Neural crest cell (in vitro differentiated cells): ENCODE measurements around the gene C2CD3. TPM values are rescaled to one million over a fixed set of nuclear protein-coding genes. Genes with fewer than 3 reads are reported as not detected.

Experiments used
- DNase-seq: peaks from one replicate; pipeline ENCODE4 v3.0.0; 2021; ENCODE audit warnings: low read depth, mixed read lengths, low spot score
- H3K27ac Mint-ChIP-seq: one replicate; pipeline ENCODE4 v1.8.0; 2021; ENCODE audit warnings: mild to moderate bottlenecking, mixed read lengths; ENCODE audit not compliant: unreplicated experiment
- H3K27me3 Mint-ChIP-seq: 2 replicates; pipeline ENCODE4 v1.8.0; 2021; ENCODE audit warnings: low read depth, mild to moderate bottlenecking, mixed read lengths
- H3K36me3 Mint-ChIP-seq: 2 replicates; pipeline ENCODE4 v1.8.0; 2021; ENCODE audit warnings: low read depth, mild to moderate bottlenecking, mixed read lengths
- H3K4me1 Mint-ChIP-seq: 2 replicates; pipeline ENCODE4 v1.8.0; 2021; ENCODE audit warnings: mixed read lengths
- H3K4me3 Mint-ChIP-seq: one replicate; pipeline ENCODE4 v1.8.0; 2021; ENCODE audit warnings: mild to moderate bottlenecking, mixed read lengths
- H3K9me3 Mint-ChIP-seq: 2 replicates; pipeline ENCODE4 v1.8.0; 2021; ENCODE audit warnings: mixed read lengths
- total RNA-seq: library from RNA; stranded (reverse); gene quantifications from 2 replicates; pipeline ENCODE4 v1.2.1, GENCODE V29; 2021
- TF ChIP-seq, protein P1 (sequence below): fragments of 200-600 bp; sonication (generic); conservative IDR thresholded peaks from 2 replicates; pipeline ENCODE4 v1.5.0; 2021; ENCODE audit warnings: antibody characterized with exemption, mild to moderate bottlenecking

The C2CD3 gene
- total RNA-seq, 1 donor from 2014 or later = 41.9 TPM

DNA sequence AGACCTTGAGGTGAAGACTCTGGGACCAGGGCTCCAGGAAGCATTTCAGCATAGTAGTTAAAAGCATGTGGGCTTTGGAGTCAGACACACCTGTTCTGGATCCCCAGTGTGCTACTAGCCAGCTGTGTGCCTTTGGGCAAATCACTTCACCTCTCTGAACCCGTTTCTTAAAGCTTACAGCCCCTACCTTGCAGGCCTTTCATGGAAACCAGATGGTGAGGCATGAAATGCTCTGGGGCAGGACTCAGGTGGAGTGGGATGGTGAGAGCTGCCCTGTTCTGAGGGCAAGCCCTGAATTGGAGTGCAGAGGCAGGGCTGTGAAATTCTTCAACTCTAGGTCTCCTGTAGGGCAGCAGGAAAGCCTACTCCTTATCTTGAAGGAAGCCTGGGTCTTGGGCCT, 198.6 kb downstream of the C2CD3 start:
- Mint-ChIP-seq H3K4me1 (no peaks in the 10 kb centered on the region), H3K4me3 (no peak overlapping the region), H3K27me3 (peaks cover 4% of the 10 kb centered on the region), H3K9me3 (no peaks in the 10 kb centered on the region), H3K27ac (no peak overlapping the region), H3K36me3 (peaks cover 19% of the 10 kb centered on the region)
- TF ChIP-seq, protein P1, sequence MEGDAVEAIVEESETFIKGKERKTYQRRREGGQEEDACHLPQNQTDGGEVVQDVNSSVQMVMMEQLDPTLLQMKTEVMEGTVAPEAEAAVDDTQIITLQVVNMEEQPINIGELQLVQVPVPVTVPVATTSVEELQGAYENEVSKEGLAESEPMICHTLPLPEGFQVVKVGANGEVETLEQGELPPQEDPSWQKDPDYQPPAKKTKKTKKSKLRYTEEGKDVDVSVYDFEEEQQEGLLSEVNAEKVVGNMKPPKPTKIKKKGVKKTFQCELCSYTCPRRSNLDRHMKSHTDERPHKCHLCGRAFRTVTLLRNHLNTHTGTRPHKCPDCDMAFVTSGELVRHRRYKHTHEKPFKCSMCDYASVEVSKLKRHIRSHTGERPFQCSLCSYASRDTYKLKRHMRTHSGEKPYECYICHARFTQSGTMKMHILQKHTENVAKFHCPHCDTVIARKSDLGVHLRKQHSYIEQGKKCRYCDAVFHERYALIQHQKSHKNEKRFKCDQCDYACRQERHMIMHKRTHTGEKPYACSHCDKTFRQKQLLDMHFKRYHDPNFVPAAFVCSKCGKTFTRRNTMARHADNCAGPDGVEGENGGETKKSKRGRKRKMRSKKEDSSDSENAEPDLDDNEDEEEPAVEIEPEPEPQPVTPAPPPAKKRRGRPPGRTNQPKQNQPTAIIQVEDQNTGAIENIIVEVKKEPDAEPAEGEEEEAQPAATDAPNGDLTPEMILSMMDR = no peak
- DNase-seq = no peak

DNA sequence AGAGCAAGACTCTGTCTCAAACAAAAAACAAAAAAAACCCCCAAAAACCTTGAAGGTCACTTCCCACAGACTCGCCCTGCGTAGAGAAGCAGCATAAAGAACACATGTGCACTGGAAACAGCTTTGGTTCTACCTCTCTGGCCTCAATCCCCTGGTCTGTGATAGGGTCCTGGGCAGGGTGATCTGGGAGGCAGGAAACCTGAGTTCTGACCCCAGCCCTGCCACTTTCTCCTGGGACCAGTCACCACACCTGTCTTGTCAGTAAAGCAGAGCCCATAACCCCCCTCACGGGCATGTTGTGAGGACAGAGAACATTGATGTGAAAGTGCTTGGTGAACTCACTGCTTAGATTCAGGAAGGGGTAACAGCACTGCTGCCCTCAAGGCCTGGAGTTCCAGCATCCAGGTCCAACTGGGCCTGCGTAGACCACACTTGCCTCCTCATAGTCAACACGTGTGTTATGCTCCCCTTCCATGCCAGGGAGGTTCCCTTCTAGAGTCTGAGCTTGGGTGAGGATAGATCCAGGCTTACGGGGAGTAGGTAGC, 199.6 kb downstream of the C2CD3 start:
- no peak for DNase-seq
- no peaks in the 10 kb centered on the region for H3K9me3 Mint-ChIP-seq
- H3K27ac Mint-ChIP-seq = no peak overlapping the region
- TF ChIP-seq, protein P1 = no peak
- peaks cover 4% of the 10 kb centered on the region for H3K27me3 Mint-ChIP-seq
- H3K4me1 Mint-ChIP-seq = no peaks in the 10 kb centered on the region
- no peak overlapping the region for H3K4me3 Mint-ChIP-seq
- peaks cover 13% of the 10 kb centered on the region for H3K36me3 Mint-ChIP-seq

- Mint-ChIP-seq H3K4me3 (peak overlapping the region; percentile 31), H3K9me3 (no peaks in the 10 kb centered on the region), H3K36me3 (peaks cover 8% of the 10 kb centered on the region), H3K27me3 (peaks cover 4% of the 10 kb centered on the region), H3K27ac (peak overlapping the region; percentile 78), H3K4me1 (no peaks in the 10 kb centered on the region)
- DNase-seq = no peak
- TF ChIP-seq, protein P1 = no peak
These were observed 200.6 kb downstream of the C2CD3 start for GRCh38 chr11:73969991-73970800.

DNA sequence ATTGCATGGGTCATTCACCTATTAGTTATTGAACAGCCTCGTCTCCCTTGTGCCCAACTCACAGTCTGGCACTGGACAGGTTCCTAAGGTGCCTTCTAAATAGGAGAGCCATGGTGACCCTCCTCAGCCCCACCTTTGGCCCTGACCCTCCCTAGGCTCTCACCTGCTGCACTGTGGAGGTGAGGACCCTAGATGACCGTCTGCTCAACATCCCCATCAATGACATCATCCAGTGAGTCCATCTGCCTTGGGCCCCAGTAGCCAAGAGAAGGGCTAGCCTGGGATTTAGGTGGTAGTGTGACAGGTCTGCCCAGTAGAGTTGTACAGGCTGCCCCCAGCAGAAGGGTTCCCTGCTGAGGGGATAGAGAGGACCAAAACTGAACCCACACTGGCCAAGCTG, 201.7 kb downstream of the C2CD3 start:
- DNase-seq = no peak
- Mint-ChIP-seq H3K4me3 (peak overlapping the region; percentile 3), H3K4me1 (peaks cover 6% of the 10 kb centered on the region), H3K27me3 (peaks cover 4% of the 10 kb centered on the region), H3K27ac (no peak overlapping the region), H3K9me3 (no peaks in the 10 kb centered on the region), H3K36me3 (no peaks in the 10 kb centered on the region)
- TF ChIP-seq, protein P1 = no peak

- DNase-seq = no peak
- H3K4me1 Mint-ChIP-seq = peaks cover 8% of the 10 kb centered on the region
- H3K4me3 Mint-ChIP-seq = peak overlapping the region; percentile 3
- TF ChIP-seq, protein P1 = no peak
- H3K9me3 Mint-ChIP-seq = no peaks in the 10 kb centered on the region
- H3K27me3 Mint-ChIP-seq = peaks cover 4% of the 10 kb centered on the region
- no peaks in the 10 kb centered on the region for H3K36me3 Mint-ChIP-seq
- H3K27ac Mint-ChIP-seq = peak overlapping the region; percentile 19
These were observed 202.3 kb downstream of the C2CD3 start for GRCh38 chr11:73968356-73968966.
